ENCODE data around the gene LINC01488.

LINC01488 gene

DNA sequence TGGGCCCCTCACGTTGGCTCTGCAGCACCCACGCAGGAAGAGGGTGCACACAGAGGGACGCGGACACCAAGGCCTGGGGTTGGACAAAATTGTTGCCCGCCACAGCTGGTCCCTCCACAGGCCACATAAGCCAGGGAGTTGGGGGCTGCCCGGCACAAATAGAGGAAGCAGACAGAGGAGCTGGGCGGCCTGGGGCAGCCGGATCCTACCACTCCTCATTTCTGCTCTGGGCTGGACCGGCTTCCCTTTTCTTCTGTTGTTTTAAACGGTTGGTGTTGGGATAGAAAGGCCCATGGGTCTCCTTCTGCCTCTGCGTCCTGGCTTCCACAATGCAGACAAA lies 36.4 kb upstream of the LINC01488 start:
- no peak for DNase-seq (ENCODE audit: low spot score)

DNA sequence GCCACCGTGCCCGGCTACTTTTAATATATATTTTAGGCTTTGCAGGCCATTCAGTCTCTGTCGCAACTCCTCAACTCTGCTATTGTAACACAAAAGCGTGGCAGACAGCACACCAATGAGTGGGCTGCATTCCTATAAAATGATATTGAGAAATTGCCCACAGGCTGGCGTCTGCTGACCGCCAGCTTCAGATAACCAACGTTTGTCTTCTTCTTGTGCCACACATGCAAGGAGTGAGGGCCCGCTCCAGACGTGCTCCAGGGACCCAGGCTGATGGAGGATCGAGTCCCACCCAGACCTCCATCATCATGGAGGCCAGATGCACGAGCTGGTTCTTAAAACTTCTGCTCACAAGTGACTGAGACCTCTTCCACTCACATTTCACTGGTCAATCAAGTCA lies 35.4 kb upstream of the LINC01488 start:
- DNase-seq (ENCODE audit: low spot score): no peak

DNA sequence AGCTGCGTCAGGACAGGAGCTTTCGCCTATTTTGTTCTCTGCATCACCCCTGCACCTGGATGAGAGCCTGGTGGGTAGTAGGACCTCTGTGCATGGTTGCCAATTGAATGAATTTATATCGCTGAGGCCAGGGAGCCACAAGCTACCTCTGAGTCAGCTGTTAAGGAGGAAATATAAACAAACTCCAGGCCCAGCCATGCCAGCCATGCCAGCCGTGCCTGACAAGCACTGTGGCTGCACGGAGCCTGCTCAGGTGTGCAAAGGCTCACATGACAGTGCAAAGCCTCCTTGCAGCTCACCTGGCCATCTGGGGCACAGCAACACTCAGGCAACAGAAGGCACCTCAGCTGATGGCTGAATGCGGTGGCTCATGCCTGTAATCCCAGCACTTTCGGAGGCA lies 33.7 kb upstream of the LINC01488 start:
- DNase-seq (ENCODE audit: low spot score): no peak

DNA sequence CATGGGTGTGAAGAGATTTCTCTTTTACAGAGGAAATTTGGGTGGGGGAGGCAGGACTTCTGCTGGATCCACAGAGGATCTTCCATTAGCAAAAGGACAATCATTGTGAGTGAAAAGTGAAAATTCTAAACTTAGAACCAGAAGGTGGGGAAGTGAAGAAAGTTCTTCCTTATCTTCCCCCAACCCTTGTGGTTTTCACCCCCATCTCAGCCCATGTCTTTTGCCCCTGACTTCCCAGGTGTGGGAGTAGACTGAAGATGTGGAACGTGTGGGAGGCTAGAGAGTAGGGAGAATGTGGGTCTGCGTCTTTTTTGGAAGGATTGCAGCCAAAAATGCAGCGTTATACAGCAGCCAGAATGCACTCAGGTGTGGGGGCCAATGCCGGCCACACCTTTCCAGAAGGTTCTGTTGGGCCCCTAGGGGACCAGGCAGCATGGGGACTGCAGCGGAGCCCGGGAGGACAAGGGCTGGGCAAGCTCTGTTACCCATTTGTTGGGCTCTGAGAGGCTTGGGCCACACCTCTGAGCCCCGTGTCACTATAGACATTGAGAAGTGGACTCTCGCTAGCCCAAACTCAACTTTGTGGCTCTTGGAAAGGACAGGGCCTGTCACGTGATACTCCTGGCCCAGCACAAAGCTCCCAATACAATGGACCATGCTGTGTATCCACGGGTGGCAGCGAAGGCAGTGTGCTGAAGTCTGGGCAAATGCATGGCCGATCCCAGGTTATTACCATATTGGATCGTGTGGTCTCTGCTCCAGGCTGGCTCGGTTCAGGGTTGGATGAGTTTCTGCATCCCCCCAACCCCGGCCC lies 32.8 kb upstream of the LINC01488 start:
- no peak for DNase-seq (ENCODE audit: low spot score)

DNA sequence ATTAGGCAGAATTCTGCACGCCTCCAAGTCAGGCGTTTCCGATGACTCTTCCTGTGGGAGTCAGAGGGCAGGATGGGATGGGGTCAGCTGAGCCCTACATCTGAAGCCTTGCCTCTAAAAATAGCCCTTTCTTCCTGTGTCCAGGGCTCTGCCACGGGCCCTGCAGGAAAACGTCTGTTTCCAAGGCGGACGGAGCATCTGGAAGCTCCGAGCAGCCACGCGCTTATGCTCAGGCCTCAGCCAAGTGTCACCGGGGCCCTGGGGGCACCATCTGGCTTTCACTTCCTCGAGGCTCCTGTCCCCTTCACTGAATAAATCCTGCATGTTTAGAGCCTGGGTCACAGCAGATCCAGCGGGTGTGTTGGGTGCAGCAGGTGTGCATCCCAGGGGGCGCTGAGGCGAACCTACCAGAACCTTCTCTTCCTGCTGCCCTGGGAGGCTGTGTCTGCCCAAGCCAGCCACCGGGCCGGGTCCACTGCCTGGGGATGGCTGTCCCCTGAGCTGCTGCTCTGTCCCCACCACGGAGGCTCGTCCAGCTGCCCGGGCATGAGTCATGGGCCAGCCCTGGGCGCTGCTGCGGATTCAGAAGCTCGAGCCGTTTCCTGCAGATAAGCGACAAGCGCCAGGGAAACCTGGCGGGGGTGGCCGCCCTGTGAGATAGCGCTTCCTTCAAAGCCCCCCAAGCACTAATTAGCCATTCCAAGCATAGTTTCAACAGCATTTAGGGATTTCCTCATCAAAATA lies 32.0 kb upstream of the LINC01488 start:
- DNase-seq (ENCODE audit: low spot score): no peak

DNA sequence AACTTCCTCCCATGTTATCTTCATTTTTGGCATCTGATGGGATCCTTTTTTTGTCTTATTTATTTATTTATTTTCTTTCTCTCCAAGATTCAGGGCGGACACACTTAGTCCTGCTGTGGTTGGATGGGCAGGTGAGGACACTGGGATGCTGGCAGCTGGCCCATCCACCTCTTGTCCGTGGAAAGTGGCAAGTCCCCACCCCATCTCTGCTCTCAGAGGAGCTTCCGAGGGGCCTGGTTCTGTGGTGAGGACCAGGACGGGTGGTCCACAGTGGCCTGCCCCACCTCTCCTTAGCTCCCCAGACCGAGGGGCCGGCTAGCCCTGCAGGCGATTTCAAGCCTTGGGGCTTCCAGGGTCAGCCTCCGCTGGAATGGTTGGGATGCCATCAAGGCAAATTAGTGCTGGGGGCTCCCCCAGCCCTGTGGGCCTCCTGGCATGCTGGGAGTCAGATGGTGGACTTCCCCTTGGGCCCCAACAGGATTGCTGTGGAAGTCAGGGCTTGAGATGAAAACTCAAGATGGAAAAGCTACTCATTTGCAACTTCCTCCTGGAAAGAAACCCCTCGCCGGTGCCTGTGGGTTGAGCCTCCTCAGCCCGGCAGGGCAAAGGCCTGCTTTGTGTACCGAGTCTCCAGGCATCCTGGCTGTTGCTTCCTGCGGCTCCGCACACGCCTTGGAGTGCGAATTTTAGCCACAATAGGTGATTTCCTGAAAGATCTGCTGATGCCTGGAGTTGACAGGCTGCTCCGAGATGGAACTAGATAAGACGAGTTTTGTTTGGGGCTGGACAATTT lies 31.2 kb upstream of the LINC01488 start:
- no peak for DNase-seq (ENCODE audit: low spot score)

DNA sequence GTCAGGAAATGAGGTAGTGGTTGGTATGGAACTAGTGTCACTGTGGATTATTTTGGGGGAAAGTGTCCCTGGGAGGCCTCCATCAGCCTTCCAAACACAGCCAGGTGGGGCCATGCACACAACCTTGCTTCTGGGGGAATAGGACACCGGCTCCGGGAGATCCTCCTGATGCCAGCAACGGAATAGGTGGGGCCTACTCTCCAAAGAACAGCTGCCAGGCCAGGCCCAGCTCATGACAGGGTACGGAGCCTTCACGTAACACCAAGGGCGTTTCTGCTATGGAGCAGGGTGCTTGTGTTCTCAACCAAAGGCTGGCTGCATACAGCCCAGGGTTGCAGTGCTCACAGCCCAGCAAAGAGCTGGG lies 30.6 kb upstream of the LINC01488 start:
- DNase-seq (ENCODE audit: low spot score): no peak

DNA sequence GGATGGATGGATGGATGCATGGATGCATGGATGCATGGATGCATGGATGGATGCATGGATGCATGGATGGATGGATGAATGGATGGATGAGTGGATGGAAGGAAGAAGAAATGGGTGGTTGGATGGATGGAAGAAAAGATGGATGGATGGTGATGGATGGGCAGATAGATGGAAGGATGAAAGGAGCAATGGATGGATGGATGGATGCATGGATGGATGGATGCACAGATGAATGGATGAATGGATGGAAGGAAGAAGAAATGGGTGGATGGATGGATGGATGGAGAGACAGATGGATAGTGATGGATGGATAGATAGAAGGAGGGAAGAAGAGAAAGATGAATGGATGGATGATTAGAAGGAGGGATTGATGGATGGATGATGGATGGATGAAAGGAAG lies 30.2 kb upstream of the LINC01488 start:
- DNase-seq (ENCODE audit: low spot score): no peak

DNA sequence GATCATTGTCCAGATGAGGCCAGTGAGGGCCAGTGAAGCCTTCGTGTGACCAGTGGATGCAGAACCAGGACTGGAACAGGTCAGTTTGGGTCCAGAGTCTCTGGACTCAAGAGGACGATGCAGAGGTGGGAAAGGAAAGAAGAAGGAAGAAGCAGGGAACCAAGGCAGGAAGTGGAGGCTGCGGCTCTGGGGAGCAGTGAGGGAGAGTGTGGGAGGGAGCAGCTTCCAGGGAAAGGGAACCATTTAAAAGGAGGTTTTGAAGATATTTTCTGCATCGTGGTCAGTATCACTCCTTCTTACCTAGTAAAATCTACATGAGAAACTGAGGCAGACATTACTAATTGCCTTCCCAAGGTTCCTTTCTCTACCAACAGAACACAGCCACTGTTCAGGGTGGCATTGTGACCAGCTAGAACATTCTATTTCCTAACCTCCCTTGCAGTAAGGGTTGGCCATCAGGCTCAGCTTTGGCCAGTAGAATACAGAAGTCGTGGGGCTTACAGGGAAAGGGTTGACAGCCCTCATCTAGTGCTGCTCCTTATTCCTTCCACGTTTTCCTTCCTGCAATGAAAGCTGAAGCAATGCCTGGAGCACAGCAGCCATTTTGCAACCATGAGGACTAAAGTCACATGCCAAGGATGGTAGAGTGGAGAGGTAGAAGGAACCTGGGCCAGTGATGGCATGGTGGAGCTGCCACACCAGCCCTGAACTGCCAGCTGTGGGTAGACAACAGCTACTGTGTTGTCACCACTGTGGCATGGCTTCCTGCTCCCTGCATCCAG lies 29.1 kb upstream of the LINC01488 start:
- DNase-seq (ENCODE audit: low spot score): no peak

DNA sequence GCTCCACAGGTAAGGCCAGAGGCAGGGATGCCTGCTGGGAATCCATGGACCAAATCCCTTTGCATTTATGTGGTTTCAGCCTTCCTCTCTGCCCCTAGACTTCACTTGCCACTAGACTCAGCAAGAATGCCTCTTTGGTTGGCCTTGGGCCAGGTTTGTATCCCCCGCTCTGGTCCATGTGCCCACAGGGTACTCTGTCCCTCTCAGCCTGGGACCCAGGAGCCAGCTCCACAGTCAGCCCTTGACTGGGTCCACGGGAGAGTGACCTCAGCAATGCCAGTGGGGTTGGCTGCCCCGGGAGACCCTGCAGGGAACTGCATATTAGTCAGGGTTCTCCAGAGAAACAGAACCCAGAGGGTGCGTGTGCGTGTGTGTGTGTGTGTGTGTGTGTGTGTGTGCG lies 28.3 kb upstream of the LINC01488 start:
- no peak for DNase-seq (ENCODE audit: low spot score)

DNA sequence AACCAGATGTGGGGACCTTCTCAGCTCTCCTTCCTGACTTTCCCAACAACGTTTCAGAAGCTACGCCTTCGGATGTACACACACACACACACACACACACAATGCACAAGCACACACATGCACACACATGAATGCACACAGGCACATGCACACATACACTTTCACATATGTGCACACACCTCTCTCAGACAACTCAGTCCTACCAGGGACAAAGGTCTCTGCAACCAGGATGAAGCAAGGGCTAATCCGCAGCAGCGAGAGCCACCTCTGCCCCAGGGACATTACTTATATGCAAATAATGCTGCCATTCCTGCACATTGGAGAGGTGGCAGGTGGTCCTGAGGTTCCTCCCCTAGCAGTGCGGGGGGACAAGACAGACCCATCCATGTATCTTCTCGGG lies 27.4 kb upstream of the LINC01488 start:
- DNase-seq (ENCODE audit: low spot score): no peak

DNA sequence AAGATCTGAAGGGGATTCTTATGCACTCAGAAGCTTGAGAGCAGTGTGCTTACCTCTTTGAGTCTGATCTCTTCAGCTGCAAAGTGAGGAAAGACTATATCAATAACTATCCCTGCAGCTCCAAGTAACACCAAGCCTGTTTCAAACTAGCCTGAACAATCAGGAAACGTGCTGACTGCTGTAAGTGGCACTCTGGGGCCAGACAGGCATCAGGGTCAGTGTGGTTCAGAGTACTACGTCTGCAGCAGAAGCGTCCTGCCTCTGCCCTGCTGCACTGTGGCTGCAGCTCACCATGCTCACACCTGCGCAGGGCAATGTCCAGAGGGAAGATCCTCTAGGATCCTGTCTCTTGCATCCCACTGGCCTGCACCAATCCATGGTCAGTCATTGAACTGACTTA lies 25.5 kb upstream of the LINC01488 start:
- no peak for DNase-seq (ENCODE audit: low spot score)

DNA sequence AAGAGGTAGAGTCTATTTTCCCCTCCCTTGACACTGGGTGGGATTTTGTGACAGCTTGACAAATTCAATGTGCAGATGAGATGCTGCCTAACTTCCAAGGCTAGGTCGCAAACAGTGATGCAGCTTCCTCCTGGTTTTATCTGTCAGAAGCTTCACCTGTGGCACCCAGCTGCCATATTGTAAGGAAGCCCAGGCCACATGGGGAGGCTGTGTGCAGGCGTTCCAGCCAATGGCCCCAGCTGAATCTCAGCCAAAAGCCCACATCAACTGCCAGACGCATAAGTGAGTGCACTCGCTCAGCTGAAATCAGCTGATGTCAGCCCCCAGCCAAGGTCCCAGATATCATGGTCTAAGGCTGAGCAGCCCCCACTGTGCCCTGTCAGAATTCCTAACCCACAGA lies 24.8 kb upstream of the LINC01488 start:
- no peak for DNase-seq (ENCODE audit: low spot score)

DNA sequence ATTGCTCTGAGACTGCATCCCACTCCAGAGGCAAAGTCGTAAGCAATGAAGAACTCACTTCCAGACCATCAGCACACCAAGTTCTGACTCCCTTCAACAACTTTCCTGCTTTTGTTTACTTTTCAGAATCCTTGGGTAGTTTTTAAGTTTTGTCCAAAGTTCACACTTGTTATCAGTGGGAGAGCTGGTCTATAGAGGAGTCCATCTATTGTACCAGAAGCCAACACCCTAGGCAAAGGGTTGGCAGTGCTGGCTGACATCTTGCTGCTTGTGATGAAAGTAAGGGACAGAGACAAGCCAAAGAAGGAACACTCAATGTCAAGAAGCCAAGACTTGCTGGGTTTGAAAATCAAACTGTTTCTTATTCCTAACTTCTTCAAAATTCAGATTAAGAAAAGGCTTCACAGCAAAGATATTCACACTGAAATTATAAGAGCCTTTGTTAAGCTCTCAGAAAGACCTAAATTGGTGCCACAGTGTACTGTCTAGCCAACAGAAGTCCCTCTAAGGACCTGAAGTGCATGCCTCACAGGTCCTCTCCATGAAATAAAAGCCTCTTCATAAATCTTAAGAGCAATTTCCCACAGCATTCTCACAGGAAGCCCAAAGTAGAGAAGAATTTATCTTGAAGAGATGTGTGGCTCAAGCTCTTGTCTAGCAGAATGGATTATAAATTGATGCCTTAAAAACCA lies 21.5 kb upstream of the LINC01488 start:
- DNase-seq (ENCODE audit: low spot score): no peak

DNA sequence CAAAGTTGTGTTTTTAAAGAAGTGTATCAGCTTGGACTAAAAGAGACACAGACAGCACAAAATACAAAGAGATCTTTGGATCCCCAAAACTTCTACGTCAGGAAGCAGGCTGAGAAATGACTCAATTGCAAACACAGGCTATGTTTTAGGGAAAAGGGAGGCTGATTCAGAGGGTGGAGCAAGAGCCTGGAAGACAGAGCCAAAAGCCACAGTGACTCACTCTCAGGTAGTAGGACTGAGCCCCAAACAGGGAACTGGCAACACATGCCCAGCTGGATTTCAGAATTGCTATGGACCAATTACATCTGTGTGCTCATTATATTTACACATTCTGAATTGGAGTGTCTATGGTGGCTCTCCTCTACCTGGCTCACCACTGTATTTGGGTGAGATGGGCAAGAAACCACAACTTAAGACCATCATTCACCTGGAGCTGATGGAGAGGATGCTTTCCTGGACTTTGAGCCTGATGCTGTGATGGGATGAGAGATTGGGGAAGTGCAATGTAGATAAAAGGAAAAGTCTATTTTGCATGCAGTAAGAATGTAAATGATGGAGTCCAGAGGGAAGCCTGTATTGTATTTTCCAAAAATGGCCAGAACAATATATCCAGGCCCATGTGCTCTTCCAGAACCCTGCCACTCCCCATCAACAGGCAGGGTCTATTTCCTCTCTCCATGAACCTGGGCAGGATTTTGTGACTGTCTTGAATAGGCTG lies 20.8 kb upstream of the LINC01488 start:
- no peak for DNase-seq (ENCODE audit: low spot score)

DNA sequence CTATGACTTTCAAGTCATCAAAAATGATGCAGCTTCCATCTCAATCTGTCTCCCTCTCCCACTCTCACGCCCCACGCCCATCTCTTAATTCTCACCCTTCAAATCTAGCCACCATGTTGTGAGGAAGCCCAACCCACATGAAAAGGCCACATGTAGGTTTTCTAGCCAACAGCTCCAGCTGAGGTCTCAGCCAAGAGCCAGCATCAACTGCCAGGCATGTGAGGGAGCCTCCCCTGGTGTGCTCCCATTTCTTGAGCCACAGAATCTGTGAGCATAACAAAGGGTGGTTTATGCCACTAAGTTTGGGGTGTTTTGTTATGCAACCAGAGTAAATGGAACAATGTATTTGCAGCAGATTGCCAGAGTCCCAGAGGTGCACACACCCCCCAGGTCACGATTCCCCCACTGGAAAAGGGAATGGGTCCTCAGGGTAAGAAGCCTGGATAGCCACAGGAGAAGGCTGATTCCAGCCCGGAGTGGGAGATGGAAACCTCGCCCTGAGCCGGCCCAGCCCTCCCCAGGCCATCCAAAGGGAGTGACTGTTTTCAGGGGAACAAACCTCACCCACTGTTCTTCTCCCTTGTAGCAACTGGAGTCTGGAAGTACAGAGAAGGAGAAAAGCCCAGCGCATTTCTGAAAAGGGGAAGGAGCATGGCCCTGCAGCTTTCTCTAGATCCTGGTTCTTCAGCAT lies 20.0 kb upstream of the LINC01488 start:
- no peak for DNase-seq (ENCODE audit: low spot score)

DNA sequence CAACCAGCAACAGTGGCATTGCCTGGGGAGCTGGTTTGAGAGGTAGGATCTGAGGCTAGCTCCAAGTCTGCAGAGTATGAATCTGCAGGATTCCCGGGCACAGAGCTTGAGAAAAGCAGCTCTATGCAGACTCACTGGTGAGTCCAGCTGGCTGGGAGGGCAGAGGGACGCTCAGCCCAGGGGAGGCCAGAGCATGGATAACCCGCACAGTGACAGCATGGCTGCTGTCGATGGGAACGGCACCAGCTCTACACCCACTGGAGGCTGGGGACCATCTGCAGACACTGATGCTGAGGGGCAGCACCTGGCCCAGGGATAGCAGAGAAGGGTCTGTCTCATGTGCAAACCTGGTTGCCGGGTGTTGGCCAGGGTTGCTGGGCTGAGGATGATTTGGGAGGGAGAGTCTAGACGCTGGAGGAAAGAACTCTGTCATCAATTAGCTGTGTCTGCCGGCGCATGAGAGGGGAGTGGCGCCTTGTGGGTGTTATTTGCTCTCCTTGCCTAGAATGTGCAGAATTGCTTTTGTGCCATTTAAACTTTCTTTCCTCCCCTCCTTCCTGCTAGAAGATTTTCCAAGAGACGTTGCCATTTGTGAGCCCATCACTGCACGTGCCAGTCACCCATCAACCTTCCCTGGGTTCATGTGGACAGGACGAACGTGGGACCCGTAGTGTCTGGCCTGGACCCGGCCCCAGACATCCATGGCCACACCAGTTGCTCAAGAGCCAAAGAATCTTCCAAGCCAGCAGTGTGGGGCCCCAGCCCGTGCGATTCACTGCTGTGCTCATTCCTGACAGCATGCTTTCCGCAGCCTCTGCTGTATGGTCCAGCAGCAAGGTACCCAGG lies 19.1 kb upstream of the LINC01488 start:
- DNase-seq (ENCODE audit: low spot score): no peak

DNA sequence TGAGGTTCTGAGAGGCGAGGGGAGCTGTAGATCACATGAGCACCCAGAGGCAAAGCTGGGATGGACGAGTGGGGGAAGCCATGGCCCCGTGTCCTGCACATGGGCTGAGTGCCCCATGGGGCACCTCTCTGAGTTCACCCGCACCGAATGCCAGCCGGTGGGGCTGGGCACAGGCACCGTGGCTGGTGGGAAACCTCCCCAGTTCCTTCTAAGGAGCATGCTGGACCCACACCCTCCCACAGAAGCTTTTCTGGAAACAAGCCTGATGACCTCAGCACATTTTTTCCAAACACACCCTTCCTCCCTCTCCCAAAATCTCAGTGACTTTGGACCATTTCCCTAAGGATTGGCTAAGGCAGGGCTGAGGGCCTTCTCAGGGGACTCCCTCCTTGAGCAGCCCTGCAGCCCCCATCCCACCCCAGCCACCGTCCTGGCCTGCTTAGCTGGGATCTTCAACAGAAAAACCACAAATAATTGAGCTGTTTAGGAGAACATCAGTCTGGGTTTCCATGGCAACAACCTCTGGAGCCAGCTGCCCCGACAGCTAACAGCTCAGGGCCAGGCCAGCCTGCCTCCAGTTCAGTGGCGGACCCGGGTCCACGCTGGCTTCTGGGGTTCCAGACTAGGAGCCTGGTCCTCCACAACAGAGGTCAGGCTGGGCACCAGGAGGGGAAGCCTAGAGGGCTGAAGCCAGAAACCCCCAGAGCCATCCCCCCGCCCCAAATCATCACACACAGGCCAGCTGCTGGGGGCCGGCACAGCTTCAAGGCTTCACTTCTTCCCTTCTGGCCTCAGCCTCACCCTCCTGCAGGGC lies 18.1 kb upstream of the LINC01488 start:
- no peak for DNase-seq (ENCODE audit: low spot score)

All from hematopoietic multipotent progenitor cell treated with erythropoietin and hydrocortisone succinate and interleukin-3 and kit ligand, for 17 days (in vitro differentiated cells).